Pulmonary artery endothelial cell (primary cell): ENCODE measurements around the gene MYO3A. TPM values are rescaled to one million over a fixed set of nuclear protein-coding genes. Genes with fewer than 3 reads are reported as not detected.
"Not testable (repeated sequence)": the region's sequence is repeated elsewhere in the genome, so short reads cannot be mapped to it uniquely, and the experiment has no call there.

Experiments
- DNase-seq: peaks from one replicate; pipeline ENCODE4 v3.0.0-alpha.2; 2011; ENCODE audit warnings: low read depth, low spot score
- total RNA-seq: library from RNA; depleted of rRNA; stranded (reverse); fragments of >200 nt; gene quantifications from 2 replicates; pipeline ENCODE4 v1.2.3, GENCODE V29; 2014

MYO3A gene
- total RNA-seq, 1 donor from 2014 or later = not detected

DNA sequence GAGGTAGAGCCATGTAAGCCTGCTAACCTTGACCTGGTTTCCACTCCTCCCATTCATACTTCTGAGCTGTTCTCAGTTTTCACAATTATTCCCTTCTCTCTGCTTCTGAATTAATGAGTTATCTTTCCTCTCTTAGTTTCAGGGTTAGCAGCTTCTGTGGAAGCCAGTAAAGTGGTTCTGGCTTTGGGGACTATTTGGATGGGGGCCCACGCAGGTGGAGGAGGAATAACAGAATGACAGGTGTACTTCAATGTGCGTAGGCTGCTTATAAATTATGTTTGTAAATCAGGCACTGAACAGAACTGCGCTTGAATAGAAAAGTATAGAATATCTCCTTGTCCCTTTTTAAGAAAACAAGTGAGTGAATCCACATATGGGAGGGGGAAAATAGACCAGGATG is 153.6 kb downstream of the MYO3A start:
- no peak for DNase-seq

DNA sequence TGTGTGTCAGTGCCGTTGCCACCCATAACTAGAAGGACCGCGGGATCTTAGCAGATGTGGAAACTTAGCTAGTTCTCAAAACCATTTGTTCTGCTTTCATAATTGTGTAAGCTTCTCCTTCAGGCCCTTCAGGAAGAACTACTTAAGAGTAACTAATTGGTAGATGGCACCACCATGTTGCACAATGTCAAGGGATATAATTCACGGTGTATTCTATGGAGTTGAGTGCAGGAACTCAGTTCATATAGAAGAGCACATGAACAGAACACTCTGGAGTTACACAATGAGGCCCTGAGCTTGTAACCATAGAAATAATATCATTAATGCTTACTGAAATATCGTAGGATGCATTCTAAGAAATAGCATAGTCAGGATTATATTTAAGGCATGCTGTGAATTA is 156.0 kb downstream of the MYO3A start:
- no peak for DNase-seq

- no peak for DNase-seq
Observed at GRCh38 chr10:26090762-26091161, 156.7 kb downstream of the MYO3A start.

DNA sequence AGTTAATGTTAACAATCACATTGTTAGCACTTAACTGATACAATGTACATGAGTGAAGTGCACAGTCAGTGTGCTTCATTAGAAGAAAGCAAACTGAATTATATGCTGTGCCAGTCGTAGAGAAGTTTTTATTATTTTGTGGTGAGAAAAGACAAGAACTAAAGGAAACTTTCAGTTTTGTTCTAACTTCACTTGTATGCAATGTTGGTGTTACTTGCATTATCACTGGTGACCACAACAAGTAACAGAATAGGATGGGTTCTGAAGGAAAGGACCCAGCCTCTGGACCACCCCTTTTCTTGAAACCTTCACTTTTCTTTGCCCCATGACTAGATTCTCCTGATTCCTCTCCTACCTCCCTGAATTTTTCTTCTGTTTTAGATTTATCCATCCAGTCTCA is 159.2 kb downstream of the MYO3A start:
- DNase-seq = no peak

GRCh38 chr10:26095781-26096180 is 161.8 kb downstream of the MYO3A start:
- DNase-seq = no peak

DNA sequence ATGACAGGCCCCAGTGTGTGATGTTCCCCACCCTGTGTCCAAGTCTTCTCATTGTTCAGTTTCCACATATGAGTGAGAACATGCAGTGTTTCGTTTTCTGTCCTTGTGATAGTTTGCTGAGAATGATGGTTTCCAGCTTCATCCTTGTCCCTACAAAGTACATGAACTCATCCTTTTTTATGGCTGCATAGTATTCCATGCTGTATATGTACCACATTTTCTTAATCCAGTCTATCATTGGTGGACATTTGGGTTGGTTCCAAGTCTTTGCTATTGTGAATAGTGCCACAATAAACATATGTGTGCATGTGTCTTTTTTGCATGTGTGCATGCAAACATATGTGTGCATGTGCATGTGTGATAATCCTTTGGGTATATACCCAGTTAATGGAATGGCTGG is 163.5 kb downstream of the MYO3A start:
- DNase-seq = not testable (repeated sequence)

GRCh38 chr10:26112532-26112931 is 178.5 kb downstream of the MYO3A start:
- DNase-seq = no peak

DNA sequence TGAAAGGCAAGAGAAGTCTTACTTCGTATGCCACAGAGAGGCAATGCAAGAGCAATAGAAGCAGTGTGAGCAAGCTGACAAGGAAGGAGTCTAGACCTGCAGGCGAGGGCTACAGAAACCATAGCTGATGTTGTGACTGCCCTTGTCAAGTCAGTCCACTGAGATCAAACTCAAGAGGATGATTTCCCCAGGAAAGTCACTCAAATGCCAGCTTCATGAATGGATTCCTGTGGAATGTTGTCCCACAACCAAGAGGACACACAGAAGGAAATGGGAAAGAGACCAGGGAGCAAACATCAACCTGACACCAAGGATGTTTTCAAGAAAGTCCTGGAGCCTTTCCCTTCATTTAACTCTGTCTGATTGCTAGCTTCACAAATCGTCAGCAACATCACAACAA is 204.6 kb downstream of the MYO3A start:
- DNase-seq = no peak

DNA sequence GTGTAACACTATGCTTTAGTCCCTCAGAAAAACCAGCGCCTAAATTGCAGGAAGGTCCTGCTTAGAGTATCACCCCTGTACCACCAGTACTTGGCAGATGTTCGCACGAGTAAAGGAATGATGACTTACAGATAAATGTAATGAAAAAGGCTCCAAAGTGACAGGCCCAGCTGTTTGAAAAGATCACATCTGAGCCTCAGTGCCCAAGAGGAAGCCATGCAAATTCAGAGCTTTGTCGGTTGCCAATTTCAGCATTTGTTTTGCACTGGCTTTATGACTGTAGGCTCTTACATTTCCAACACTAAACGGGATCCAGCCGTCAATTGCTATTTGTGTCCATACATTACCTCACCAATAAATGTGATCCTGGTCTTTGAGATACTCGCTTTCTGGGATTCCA is 222.0 kb downstream of the MYO3A start:
- DNase-seq = no peak

DNA sequence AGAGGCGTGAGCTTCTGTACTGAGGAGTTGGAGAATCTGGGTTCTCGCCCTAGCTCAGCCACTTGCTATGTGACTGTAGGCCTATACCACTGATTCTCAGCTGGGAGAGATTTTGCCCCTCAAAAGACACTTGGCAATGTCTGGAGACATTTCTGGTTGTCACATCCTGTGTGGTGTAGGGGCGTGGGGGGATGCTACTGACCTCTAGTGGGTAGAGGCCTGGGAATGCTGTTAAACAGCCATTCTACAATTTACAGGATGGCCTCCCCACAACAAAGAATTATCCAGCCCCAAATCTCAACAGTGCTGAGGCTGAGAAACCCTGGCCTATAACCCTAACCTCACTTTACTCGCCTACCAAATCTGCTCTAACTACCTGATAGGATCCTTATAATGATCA is 223.7 kb downstream of the MYO3A start:
- DNase-seq = no peak

- no peak for DNase-seq
Observed at GRCh38 chr10:26169466-26169865, 235.4 kb downstream of the MYO3A start.

- DNase-seq = no peak
Observed at GRCh38 chr10:26172131-26172530, 238.1 kb downstream of the MYO3A start.

DNA sequence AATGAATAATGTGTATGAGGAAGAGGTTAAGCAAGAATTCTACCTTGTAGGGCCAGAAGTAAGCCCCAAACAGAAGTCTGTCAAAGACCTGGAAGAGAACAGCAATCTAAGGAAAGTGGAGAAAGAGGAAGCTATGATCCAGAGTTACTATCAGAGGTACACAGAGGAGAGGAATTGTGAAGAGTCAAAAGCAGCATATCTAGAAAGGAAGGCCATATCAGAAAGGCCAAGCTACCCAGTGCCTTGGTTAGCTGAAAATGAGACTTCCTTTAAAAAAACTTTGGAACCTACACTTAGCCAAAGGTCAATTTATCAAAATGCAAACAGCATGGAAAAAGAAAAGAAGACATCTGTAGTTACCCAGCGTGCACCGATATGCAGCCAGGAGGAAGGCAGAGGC is 239.8 kb downstream of the MYO3A start:
- no peak for DNase-seq

GRCh38 chr10:26177341-26177740 is 243.3 kb downstream of the MYO3A start:
- no peak for DNase-seq

DNA sequence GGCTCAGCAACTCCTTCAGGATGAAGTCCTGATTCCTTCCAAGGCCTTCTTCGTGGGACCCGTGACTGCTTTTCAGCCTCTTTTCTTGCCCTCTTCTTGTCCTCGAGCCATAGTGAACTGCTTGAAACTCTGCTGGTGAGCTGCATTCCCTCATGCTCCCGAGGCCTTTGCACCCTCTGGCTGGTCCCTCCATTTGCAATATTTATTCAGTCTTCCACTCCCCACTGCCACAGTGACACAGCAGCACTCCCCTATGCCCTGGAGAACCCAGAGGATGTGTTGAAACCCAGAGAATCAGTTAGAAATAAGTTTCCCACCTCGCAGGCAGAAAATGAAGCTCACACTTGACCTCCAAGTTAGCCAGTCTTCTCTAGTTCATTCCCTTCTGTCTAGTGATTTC is 260.2 kb downstream of the MYO3A start:
- DNase-seq = no peak

- DNase-seq = no peak
Observed at GRCh38 chr10:26197248-26197647, 263.2 kb downstream of the MYO3A start.

DNA sequence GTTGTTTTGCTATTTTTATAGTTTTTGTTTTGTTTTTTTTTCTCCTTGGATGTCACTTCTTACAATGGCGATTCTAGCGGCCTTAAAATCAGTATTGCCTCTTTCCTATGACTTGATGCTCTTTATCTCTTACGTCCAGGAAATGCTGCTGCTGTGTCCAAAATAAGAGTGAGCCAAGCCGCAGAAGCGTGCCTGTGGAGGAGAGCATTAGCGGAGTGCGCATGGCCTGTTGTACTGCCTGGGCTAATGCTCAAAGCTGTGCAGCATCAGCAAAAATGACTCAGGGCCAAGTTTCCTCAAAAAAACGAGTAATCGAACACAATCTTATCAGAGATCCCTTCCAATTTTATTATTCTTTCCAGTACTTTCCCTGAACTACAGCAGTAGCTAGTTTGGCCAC is 264.1 kb downstream of the MYO3A start:
- DNase-seq = no peak

GRCh38 chr10:26199841-26200240 is 265.8 kb downstream of the MYO3A start:
- no peak for DNase-seq

DNA sequence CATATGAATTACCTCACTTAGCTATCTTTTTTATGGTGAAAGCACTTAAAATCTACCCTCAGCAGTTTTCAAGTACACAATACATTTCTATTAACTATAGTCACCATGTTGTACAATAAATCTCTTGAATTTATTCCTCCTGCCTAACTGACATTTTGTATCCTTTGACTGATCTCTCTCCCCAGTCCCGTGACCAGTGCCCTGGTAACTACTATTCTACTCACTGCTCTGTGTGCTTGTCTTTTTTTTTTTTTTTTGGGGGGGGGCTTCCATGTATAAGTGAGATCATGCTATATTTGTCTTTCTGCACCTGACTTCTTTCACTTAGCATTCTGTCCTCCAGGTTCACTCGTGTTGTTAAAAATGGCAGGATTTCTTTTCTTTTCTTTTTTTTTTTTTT is 271.2 kb downstream of the MYO3A start:
- no peak for DNase-seq

- DNase-seq = no peak
Observed at GRCh38 chr10:26211781-26212444, 277.9 kb downstream of the MYO3A start.

DNA sequence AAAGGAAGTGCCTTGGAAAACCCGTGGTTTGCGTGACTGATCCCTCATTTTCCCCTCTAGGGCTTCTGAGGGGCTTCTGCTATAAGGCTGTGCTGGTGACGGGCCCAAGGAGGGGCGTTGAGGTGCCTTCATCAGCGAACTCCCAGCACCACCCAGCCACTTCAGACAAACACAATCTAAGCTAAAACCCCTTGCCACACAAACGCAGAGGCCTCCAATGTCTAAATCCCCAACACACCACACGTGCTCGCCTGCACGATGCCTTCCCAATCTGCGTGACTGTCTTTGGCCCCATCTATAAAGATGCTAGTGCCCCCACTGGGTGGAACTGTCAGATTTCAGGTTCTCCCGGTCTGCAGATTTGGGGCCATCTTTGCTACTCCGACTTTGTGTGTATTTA is 278.5 kb downstream of the MYO3A start:
- DNase-seq = no peak

GRCh38 chr10:26213157-26213800 is 279.2 kb downstream of the MYO3A start:
- no peak for DNase-seq

GRCh38 chr10:26214004-26214403 is 280.0 kb downstream of the MYO3A start:
- DNase-seq = no peak
